GM12891 (cell line): ENCODE results near the gene ATF7IP2.

Source experiments
- PAX5 ChIP-seq: IDR thresholded peaks from 2 replicates; pipeline ENCODE4 v1.6.1; 2011; ENCODE audit warnings: low read length, moderate library complexity, mild to moderate bottlenecking; ENCODE audit not compliant: insufficient read depth, severe bottlenecking
- POLR2A ChIP-seq: IDR thresholded peaks from 2 replicates; pipeline ENCODE4 v1.6.1; 2011; ENCODE audit warnings: low read depth, low read length, control low read depth
- POLR2AphosphoS5 ChIP-seq: IDR thresholded peaks from 2 replicates; pipeline ENCODE4 v1.6.1; 2011; ENCODE audit warnings: low read depth, low read length, control low read depth
- POU2F2 ChIP-seq: IDR thresholded peaks from 2 replicates; pipeline ENCODE4 v1.6.1; 2011; ENCODE audit warnings: low read depth, mild to moderate bottlenecking, control low read depth, low read length, moderate library complexity
- TAF1 ChIP-seq: IDR thresholded peaks from 2 replicates; pipeline ENCODE4 v1.6.1; 2011; ENCODE audit warnings: low read depth, low read length, control low read depth

DNA sequence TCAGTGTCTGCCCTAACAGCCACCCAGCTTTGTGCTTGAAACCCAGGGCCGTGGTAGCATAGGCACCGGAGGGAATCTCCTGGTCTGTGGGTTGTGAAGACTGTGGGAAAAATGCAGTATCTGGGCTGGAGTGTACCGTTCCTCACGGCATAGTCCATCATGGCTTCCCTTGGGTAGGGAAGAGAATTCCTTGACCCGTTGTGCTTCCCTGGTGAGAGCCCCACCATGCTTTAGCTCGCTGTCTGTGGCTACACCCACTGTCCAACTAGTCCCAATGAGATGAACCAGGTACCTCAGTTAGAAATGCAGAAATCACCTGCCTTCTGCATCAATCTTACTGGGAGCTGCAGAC is 67.3 kb downstream of the ATF7IP2 start:
- TF ChIP-seq POLR2A = no peak
- no peak for TF ChIP-seq POLR2AphosphoS5
- TF ChIP-seq PAX5 = no peak
- no peak for TF ChIP-seq POU2F2
- TF ChIP-seq TAF1 = no peak
